HUDEP-2 (cell line): Measurements from ENCODE around the gene MAP3K7.
A peak's percentile ranks its signal among the peaks of the same experiment; 100 is the strongest.

Experiments used
- DNase-seq, 76 experiments: peaks; one replicate each; lab custom pipeline; 2025; ENCODE audit not compliant: unreplicated experiment in 76 of 76; lab: John Stamatoyannopoulos, UW

MAP3K7 gene

DNA sequence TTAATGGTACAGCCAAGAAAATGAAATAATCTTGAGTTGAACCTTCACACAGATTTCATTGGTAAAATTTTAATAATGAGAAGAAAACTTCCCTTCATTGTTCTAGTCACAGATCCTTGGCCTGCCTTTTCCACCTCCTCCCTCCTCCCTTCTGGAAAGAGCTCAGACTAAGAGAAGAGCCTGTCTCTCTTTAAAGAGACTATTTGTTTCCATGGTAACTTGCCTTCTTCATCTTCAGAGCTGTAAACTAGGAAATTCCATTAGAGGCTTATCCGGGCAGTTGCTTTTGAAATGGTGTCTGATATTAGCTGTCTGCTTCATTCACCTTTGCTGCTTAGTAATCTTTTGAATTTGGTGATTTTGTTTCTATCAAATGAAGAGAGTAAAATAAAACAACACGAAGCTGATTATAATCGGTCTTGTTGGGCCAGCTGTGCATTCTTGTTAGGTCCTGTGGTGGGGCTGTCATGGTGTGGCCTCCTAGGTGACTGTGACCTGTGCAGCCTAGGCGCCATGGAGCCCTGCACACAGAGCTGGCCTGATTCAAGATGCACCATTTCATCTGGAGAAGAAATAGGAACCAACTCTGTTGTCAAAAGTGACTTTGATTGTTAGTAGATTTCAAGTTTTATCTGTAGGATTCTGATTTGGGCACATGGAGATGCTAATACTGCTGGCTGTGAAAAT lies 96.7 kb downstream of the MAP3K7 start:
- no peak for DNase-seq

DNA sequence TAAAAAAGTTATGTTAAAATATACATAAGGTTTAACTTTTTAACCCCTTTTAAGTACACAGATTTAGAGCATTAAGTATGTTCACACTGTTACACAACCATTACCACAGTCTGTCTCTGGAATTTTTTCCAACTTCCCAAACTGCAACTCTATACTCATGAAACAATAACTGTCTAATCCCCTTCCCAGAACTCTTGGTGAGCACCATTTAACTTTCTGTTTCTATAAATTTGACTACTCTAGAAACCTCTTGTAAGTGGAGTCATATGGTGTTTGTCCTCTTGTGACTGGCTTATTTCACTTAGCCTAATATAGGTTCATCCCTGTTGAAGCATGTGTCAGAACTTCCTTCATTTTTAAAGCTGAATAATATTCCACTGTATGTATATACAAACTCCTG lies 98.1 kb downstream of the MAP3K7 start:
- no peak for DNase-seq

DNA sequence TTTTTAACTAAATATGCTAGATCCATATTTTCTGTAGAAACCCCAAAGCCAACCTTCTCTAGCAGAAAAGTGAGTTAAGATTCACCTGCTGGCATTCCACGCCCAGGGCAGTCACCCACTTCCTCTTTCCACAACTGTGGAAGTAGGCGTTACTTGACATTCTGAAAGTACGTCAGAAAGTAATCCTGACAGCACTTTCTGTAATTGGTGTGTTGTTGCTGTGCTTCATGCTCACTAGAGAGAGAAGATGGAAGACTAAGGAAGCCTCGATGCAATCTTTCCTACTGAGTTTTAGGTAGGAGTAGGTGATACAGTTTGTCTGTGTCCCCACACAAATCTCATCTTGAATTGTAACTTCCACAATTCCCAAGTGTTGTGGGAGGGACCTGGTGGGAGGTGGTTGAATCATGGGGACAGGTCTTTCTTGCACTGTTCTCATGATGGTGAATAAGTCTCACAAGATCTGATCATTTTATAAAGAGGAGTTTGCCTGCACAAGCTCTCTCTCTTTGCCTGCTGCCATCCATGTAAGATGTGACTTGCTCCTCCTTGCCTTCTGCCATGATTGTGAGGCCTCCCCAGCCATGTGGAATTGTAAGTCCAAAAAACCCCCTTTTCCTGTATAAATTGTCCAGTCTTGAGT lies 101.1 kb downstream of the MAP3K7 start:
- DNase-seq: no peak

DNA sequence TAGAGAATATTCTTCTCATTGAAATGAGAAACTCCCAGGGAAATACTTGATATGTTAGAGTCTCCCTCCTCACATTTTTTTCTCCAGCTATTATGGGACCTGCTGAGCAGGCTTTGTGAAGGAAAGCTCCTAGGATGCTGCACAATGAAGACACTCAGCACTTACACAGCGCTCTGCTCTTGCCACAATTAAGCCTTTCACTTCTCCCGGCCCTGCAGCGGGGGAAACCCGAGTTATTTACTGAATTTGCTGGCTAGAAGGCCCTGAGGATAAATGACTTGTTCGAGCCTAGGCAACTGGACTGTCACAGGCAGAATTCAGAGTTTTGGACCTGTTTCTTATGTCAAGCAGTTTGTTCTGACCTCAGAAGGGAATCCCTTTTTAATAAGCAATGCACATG lies 102.0 kb downstream of the MAP3K7 start:
- DNase-seq: no peak

DNA sequence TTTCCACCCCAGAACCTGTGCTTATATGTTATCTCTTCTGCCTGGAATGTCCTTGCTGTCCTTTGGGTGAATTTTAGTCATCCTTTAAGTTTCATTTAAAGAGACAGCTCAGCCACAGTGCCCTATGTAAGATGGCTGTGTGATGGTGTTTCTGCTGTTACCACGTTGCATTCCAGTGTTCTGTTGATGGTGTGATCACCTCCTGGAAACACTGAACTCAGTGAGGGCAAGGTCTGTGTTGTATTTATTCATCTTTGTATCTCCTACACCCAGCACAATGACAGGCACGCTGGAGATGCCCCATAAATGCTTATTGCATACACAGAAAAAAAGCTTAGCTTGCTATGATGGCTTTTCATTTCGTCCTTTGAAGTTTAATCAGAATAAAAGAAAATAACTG lies 102.5 kb downstream of the MAP3K7 start:
- no peak for DNase-seq

DNA sequence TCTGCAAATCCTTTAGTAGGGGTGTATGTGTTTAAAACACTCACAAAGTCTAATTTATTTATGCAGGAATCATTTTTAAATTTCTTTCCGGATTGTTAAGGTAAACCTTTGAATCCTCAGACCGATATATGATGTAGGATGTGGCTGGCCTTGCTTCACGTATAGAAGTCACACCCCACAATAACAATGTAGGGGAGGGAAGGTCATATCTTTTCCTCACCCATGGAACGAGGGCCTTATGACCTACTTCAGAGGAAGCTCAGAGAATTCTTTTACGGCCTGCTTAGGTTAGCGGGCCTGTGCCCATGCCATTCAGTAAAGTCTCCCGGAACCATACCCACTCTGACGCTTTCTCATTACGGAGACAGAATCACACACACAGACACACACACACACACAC lies 102.9 kb downstream of the MAP3K7 start:
- no peak for DNase-seq

DNA sequence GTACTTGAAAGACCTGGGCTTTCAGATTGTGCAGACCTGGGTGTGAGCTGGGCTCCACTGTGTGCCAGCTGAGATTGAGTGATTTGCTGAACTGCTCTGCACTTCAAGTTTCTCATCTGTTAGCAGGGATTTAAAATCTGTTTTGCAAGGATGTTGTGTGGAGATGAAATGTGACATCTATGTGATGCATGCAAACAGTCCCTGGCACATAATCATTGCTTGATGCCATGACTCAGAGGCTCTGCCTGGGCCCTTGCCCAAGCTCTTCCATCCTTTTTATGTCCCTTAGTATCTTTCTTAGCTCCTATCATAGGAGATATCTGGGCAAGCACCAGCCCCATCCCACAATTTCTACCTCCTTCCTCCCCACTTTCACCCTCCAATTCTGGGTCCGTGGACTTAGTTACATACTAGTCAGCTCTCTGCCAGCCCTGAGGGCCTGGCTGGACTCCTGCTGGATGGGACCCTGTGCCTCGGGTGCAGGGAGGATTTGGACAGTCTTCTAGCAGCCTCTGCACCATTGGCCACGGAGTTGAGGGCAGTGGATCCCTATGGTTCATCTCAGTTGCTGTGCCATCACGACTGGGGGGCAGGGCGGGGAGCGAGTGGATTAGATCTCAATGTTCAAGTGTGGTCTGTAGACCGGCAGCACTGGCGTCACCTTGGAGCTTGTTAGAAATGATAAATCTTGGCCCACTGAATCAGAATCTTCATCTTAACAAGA lies 103.6 kb downstream of the MAP3K7 start:
- no peak for DNase-seq

DNA sequence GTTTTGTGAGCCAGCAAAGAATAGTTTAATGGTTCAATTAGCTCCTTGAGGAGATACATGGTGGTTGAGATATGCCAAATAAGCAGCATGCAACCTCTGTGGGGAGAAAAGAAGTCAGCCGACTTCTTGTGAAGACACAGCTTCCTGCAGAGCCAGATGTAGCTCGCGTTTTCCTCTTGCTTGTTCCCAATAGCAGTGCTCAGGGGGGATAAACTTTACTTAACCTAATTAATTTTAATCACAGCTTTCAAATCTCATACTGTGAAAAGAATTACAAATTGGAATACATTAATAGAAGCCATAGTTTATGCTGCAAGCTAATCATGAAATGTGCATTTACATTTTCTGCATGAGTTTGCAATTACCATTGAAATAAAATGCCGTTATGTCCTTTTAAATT lies 106.2 kb downstream of the MAP3K7 start:
- no peak for DNase-seq

DNA sequence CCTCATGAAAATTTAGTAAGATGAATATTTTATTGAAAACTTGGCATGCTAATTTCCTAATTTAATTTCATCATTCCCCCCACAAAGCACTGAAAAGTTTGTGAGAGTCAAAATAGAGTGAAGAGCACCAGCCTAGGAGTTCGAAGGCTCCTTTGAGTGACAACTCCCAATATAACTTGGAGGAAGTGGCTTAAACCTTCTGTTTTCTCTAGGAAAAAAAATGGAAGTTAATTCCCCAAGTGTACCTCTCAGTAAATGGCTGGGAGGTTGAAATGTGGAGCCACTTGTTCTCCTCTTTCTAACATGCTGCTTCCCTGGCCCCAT lies 107.3 kb downstream of the MAP3K7 start:
- DNase-seq: no peak

DNA sequence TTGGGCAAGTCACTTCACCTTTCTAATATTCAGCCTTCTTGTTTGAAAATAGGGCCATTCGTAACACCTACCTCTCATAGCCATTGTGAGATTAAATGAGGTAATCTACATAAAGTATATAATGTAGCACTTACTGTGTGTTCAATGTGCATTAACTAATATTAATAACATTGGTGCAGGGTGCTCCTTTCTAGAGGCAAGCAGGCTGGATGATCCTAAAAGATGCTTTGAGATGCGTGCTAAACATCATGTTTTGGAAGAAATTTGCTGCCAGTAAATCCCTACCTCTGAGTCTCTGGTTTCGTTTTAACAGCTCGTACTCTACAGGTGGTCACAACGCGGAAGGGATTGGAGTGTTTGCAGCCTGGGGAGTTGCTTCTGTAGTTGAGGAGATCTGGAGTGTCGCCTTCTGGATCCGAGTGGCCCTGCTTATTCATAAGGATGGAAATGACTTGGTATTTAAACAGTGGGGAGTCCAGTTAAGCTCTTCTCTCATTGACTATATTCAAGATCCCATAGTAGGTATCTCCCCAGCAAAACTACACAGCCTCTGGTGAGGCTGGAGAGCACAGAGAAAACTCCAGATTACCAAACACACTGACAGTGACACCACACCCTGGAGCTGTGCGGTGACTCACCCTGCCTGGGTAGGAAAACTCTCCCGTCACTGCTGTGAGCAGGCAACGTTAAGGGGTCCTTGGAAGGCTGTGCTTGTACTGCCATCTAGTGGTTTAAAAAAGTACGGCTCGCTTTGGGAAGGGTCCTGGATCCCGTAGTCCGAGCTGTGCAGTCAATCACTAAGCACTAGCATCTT lies 107.9 kb downstream of the MAP3K7 start:
- DNase-seq: peak in 73 of 76 experiments; percentile 41 to 94 (median 82)

DNA sequence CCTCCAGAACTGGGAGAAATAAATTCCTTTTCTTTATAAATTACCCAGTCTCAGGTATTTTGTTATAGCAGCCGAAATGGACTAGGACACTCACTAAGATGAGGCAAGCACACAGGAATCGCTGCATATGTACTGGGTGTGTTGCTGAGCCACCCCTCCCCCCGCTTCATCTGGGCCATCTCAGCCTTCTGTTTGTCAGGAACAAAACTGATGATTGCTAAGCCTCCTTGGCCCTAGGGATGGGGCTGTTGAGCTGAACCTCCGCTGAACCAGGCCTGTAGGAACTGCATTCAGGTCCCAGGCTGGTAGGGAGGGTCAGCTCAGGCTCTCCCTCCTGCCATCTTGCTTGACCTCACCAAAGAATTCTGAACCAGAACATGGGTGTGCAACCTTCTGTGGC lies 108.6 kb downstream of the MAP3K7 start:
- DNase-seq: no peak

DNA sequence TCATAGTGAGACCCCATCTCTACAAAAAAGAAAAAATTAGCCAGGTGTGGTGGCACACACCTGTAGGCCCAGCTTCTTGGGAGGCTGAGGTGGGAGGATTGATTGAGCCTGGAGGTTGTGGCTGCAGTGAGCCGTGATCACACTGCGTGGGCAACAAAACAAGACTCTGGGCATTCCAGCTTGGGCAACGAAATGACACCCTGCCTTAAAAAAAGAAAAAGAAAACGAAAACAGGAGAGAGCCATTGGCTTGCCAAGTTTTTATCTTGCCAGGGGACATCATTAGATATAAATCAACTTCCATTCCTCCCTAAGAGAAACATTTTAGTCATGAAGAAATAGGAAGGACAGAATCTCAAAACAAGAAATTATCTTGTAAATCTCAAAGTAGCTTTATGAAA lies 109.5 kb downstream of the MAP3K7 start:
- DNase-seq: no peak

DNA sequence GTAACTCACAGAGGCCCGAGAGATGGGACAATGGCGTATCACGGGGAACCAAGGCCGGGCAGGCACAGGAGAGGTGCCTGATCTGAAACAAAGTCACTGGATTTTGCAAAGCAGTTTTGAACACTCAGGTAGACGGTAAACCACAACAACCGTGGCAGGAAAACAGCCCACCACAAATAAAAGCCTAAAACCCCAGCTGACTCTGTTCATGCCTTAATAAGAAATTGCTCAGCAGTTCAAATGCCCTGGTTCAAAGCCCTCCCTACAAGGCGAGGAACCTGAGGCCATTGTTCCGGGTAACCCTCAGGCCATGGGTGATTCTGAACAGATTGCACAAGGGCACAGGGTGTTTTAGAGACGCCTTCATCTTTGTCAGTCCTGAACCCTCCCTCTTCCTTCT lies 114.2 kb downstream of the MAP3K7 start:
- DNase-seq: no peak

DNA sequence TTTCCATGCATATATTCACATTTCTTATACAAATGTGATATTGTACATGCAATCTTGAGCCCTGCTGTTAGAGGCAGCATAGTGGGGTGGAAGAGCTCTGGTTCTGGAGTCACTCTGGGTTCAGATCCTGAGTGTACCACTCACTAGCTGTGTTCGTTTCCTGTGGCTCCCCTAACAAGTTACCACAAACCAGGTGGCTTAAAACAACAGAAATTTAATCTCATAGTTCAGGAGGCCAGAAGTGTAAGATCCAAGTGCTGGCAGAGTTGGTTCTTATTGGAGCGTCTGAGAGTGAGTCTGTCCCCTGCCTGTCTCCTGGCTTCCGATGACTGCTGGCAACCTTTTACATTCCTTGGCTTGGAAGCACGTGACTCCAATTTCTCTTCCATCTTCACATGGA lies 115.6 kb downstream of the MAP3K7 start:
- no peak for DNase-seq

DNA sequence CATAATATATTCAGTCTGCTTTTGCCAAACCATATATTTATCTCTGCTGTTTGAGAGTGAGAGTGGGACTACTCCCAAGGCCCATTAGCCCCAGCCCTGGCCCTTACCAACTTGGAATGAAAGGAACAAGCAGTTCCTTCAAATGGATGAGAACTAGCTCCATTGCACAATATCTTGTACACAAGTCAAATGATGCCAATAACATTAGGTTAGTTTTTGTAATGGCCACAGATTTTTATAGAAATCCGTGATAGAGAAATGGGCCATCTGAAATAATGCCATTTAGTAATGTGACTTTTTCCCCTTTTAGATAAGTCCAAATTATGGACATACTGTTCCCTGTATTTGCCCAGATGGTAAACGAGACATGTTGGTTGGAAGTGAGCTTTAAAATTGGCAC lies 117.0 kb downstream of the MAP3K7 start:
- no peak for DNase-seq

DNA sequence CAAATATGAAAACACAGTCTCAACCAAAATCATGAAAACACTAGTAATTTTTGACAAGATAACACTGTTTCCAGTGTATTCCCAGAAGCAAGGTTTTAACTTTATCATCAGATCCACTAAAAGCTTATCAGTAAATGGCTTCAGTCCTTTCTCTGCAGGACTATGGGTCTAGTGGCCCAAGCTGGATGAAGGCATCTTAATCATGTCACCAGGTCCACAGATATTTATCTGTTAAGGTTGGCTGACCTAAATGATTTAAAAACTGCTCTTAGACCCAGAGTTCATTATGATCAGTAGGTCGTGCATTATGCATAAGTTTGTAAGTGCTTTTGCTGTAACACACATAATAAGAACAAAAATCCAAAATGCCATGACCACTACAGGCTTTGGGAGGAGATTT lies 118.0 kb downstream of the MAP3K7 start:
- no peak for DNase-seq

DNA sequence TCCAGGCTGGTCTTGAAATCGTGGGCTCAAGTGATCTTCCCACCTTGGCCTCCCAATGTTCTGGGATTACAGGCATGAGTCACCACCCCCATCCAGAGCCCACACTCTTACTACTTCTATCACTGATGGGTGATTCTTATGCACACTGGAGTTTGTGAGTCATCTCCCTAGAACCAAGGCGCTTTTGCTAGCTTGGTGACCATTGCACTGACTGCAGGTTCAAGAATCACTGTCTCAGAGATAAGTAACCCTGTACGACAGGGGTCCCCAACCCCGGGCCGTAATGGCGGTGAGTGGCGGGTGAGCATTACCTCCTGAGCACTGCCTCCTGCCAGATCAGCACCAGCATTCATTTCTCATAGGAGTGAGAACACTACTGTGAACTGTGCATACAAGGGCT lies 118.8 kb downstream of the MAP3K7 start:
- DNase-seq: peak in 4 of 76 experiments; percentile 5 to 47 (median 20)

DNA sequence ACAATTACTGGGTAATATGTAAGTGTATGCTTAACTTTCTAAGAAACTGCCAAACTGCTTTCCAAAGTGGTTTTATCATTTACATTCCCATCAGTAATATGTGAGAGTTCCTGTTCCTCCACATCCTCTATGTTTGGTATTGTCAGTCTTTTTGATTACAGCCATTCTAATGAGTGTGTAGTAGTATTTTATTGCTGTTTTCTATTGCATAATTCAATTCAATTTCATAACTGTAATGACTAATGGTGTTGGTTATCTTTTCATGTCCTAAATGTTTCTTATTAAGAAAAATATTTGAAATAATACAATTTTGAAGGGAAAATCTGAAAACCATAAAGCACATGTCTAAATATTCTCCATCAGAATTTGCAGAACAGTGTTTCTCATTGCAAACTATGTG lies 119.3 kb downstream of the MAP3K7 start:
- DNase-seq: no peak

DNA sequence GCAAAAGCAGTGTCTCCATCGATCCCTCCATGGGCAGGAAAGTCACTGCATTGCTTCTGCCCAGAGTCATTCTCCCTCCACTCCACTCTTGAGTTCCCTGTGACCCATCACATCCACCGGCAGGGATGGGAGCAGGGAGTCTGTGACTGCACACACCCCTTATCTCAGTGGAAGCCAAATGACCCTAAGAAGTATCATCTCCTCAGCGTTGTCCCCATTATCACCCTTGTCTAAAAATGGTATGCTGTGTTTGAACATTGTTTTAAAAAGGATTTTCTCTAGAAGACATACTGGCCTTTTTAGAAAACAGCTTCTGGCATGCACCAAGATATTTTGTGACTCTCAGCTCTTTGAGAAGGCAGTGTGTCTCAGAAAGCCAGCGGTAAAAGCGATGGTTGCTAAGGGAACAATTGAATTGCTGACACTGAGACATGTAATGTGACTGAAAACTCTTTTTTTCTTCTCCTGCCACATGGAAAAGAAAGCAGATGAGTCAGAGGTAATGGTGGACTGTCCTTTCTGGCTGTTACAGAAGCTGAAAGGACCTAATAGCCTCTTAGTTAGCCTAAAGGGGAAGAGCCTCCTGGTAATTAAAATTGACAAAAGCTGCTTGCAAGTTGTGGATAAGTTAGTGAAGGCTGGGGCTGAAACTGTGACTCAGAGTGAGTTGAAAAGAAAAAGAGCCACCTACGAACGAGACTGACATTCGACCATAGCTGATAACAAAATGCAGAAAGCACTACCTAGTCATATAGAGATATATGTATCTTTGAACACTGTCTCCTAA lies 120.5 kb downstream of the MAP3K7 start:
- DNase-seq: peak in 12 of 76 experiments; percentile 6 to 57 (median 27)

DNA sequence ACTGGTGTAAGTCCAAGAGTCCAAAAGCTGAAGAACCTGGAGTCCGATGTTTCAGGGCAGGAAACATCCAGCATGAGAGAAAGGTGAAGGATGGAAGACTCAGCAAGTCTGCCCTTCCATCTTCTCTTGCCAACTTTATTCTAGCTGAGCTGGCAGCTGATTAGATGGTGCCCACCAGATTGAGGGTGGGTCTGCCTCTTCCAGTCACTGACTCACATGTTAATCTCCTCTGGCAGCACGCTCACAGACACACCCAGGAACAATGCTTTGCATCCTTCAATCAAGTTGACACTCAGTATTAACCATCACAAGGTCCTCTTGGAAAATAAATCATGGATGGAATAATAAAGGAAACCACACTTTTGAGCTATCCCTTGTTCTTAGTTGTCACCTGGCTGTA lies 121.2 kb downstream of the MAP3K7 start:
- peak in 50 of 76 experiments; percentile 9 to 73 (median 32) for DNase-seq
